Adrenal gland (tissue), 5 donors: ENCODE results near the gene CNKSR3.

Source experiments
- CTCF ChIP-seq, 6 experiments: fragments of 450-650 bp in 4 of 6; fragments of 200-600 bp in 2 of 6; sonication (generic) in 1 of 6; IDR thresholded peaks; 1 replicate in 5 of 6; 2 replicates in 1 of 6; pipeline versions ENCODE4 v1.5.1 to v1.8.0; 2016 to 2021; ENCODE audit warnings: antibody characterized with exemption in 6 of 6, mild to moderate bottlenecking in 2 of 6, moderate library complexity in 1 of 6
- POLR2A ChIP-seq, 2 donors: fragments of 450-650 bp; IDR thresholded peaks; one replicate each; pipeline ENCODE4 v1.6.1; 2017; ENCODE audit warnings: antibody characterized with exemption in 2 of 2, mild to moderate bottlenecking in 2 of 2, moderate library complexity in 1 of 2
- donor health status: DM: no; HTN: no; CAD: no.

- no peak for TF ChIP-seq CTCF (IDR thresholded peaks at IDR 0.05)
- no peak for TF ChIP-seq POLR2A (IDR thresholded peaks at IDR 0.05)
Measured at GRCh38 chr6:154432533-154433476, 77.7 kb downstream of the CNKSR3 start.
